Naive thymus-derived CD4-positive, alpha-beta T cell (primary cell): ENCODE results near the gene RNF150. TPM values are rescaled to one million over a fixed set of nuclear protein-coding genes. Genes with fewer than 3 reads are reported as not detected.

Source experiments
- ATAC-seq: fragments of 150-1000 bp; cut with Tn5 transposase; 2 replicates; pipeline ENCODE4 v1.10.0; 2021; ENCODE audit warnings: mild to moderate bottlenecking, moderate library complexity
- CTCF ChIA-PET: fragments of 350-600 bp; sonication (Branson Sonifier 250); formaldehyde crosslinking; loops from one replicate; lab custom pipeline; 2021; ENCODE audit warnings: antibody characterized with exemption; lab: Charles Lee
- POLR2A ChIA-PET: fragments of 350-600 bp; sonication (Branson Sonifier 250); formaldehyde crosslinking; loops from one replicate; lab custom pipeline; 2021; ENCODE audit warnings: antibody characterized with exemption, inconsistent platforms; lab: Charles Lee
- DNase-seq, 9 donors: peaks; one replicate each; pipeline versions ENCODE4 v3.0.0 to v3.0.0-alpha.2; 2020 to 2022; ENCODE audit warnings: mixed read lengths in 1 of 9
- H3K27ac ChIP-seq: one replicate; pipeline ENCODE4 v1.7.0; 2013; ENCODE audit warnings: mild to moderate bottlenecking, low read depth, low read length, moderate library complexity
- H3K27me3 ChIP-seq, 2 donors: one replicate each; pipeline ENCODE4 v1.7.0; 2013; ENCODE audit warnings: low read length in 2 of 2, mild to moderate bottlenecking in 2 of 2, moderate library complexity in 2 of 2; ENCODE audit not compliant: control insufficient read depth in 2 of 2, insufficient read depth in 2 of 2
- H3K36me3 ChIP-seq, 3 experiments: 1 replicate in 2 of 3; 2 replicates in 1 of 3; pipeline ENCODE4 v1.7.0; 2013; ENCODE audit warnings: low read length in 3 of 3, mild to moderate bottlenecking in 3 of 3, moderate library complexity in 1 of 3; ENCODE audit not compliant: insufficient read depth in 3 of 3, control insufficient read depth in 2 of 3
- H3K4me1 ChIP-seq, 2 donors: one replicate each; pipeline ENCODE4 v1.7.0; 2013; ENCODE audit warnings: low read length in 2 of 2, mild to moderate bottlenecking in 2 of 2, moderate library complexity in 1 of 2; ENCODE audit not compliant: control insufficient read depth in 2 of 2, insufficient read depth in 2 of 2
- H3K4me3 ChIP-seq: 2 replicates; pipeline ENCODE4 v1.7.0; 2013; ENCODE audit warnings: mild to moderate bottlenecking, low read length
- H3K9me3 ChIP-seq, 3 experiments: 1 replicate in 2 of 3; 2 replicates in 1 of 3; pipeline ENCODE4 v1.7.0; 2013; ENCODE audit warnings: low read length in 3 of 3; ENCODE audit not compliant: control insufficient read depth in 2 of 3
- H3K27ac Mint-ChIP-seq, 9 donors: one replicate each; pipeline ENCODE4 v1.8.0; 2020 to 2022; ENCODE audit warnings: mixed read lengths in 9 of 9, mild to moderate bottlenecking in 8 of 9, moderate library complexity in 5 of 9, inconsistent platforms in 2 of 9
- H3K27me3 Mint-ChIP-seq, 5 donors: one replicate each; pipeline ENCODE4 v1.8.0; 2021 to 2022; ENCODE audit warnings: mixed read lengths in 5 of 5, mild to moderate bottlenecking in 1 of 5
- H3K36me3 Mint-ChIP-seq, 5 donors: one replicate each; pipeline ENCODE4 v1.8.0; 2020 to 2022; ENCODE audit warnings: mixed read lengths in 5 of 5, mild to moderate bottlenecking in 3 of 5, inconsistent platforms in 1 of 5
- H3K4me1 Mint-ChIP-seq, 7 donors: one replicate each; pipeline ENCODE4 v1.8.0; 2020 to 2022; ENCODE audit warnings: mixed read lengths in 7 of 7, mild to moderate bottlenecking in 3 of 7, inconsistent platforms in 1 of 7
- H3K4me3 Mint-ChIP-seq, 10 donors: one replicate each; pipeline ENCODE4 v1.8.0; 2020 to 2022; ENCODE audit warnings: mild to moderate bottlenecking in 10 of 10, mixed read lengths in 10 of 10, moderate library complexity in 6 of 10, inconsistent platforms in 2 of 10
- H3K9me3 Mint-ChIP-seq, 11 donors: one replicate each; pipeline ENCODE4 v1.8.0; 2020 to 2022; ENCODE audit warnings: mixed read lengths in 11 of 11, mild to moderate bottlenecking in 4 of 11, inconsistent platforms in 1 of 11, moderate library complexity in 1 of 11
- intact Hi-C, 2 donors: fragments of 100-400 bp; cut with micrococcal nuclease; formaldehyde crosslinking; loops; one replicate each; pipeline ENCODE4 v1.15.1; 2023
- polyA plus RNA-seq, 2 donors: library from polyadenylated mRNA; unstranded; fragments of 300-500 nt; fragmentation: Illumina TruSeq; gene quantifications; one replicate each; pipeline ENCODE4 v1.2.3, GENCODE V29; 2021
- total RNA-seq, 6 experiments: library from RNA in 5 of 6; stranded (reverse) in 5 of 6; gene quantifications; 1 replicate in 5 of 6; 2 replicates in 1 of 6; pipeline ENCODE4 v1.2.3 and lab custom pipeline; 2021 to 2026

RNF150 gene
- total and polyA plus RNA-seq, 7 experiments from 2014 or later = 0.02 TPM; not detected in 6

DNA sequence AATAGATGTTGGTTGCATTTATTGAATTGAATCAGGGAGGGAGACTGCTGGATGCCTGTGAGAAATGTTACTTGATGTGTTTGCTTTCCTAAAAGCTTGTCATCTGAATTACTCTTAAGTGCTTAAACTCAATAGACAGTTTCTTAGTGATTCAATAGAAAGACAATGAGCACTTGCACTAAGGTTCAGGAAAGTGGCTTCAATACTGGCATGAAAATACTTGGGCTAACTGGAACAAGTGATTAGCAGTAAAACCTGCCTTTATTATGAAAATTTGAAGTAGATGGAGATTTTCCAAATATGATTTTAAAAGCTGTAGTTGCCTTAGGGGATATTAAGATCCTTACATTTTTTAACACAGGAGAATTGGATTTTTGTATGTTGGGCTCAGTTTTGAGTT, 123.3 kb downstream of the RNF150 start:
- peaks cover 0 to 6% (median 0%) of the 10 kb centered on the region in 11 donors for H3K9me3 Mint-ChIP-seq
- CTCF ChIA-PET = no interaction called here
- no peak overlapping the region for H3K27ac Mint-ChIP-seq
- Histone ChIP-seq H3K4me1 (no peaks in the 10 kb centered on the region), H3K27me3 (no peaks in the 10 kb centered on the region), H3K4me3 (no peak overlapping the region), H3K36me3 (no peaks in the 10 kb centered on the region), H3K27ac (no peak overlapping the region), H3K9me3 (no peaks in the 10 kb centered on the region)
- no peaks in the 10 kb centered on the region for H3K36me3 Mint-ChIP-seq
- intact Hi-C loops = no loop called here
- ATAC-seq (no peak), DNase-seq (no peak)
- no peak overlapping the region for H3K4me3 Mint-ChIP-seq
- no peaks in the 10 kb centered on the region for H3K4me1 Mint-ChIP-seq
- POLR2A ChIA-PET = no interaction called here
- H3K27me3 Mint-ChIP-seq = peaks cover 0 to 5% (median 3%) of the 10 kb centered on the region in 5 donors

DNA sequence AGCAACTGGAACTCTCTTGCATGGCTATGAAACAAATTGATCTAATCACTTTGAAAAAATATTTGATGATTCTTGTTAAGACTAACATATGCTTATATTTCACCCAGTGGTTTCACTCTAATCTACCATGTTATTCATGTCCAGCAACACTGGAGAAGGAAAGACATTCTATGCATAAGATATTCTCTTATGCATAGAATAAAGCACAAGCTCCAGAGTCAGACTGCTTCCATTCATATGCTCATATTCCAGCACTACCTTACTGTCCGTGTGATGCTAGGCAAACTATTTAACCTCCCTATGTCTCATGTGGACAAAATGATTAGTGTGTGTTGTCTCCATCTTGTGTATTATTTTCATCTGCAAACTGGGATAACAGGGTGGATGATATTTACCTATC, 124.1 kb downstream of the RNF150 start:
- H3K4me1 Mint-ChIP-seq = no peaks in the 10 kb centered on the region
- Histone ChIP-seq H3K27ac (no peak overlapping the region), H3K4me3 (no peak overlapping the region), H3K9me3 (no peaks in the 10 kb centered on the region), H3K4me1 (no peaks in the 10 kb centered on the region), H3K36me3 (no peaks in the 10 kb centered on the region), H3K27me3 (no peaks in the 10 kb centered on the region)
- no peaks in the 10 kb centered on the region for H3K36me3 Mint-ChIP-seq
- DNase-seq (no peak), ATAC-seq (no peak)
- H3K4me3 Mint-ChIP-seq = no peak overlapping the region
- ChIA-PET CTCF (no interaction called here), POLR2A (no interaction called here)
- H3K9me3 Mint-ChIP-seq = peaks cover 0 to 6% (median 0%) of the 10 kb centered on the region in 11 donors
- intact Hi-C loops = no loop called here
- peaks cover 0 to 5% (median 0%) of the 10 kb centered on the region in 5 donors for H3K27me3 Mint-ChIP-seq
- no peak overlapping the region for H3K27ac Mint-ChIP-seq

DNA sequence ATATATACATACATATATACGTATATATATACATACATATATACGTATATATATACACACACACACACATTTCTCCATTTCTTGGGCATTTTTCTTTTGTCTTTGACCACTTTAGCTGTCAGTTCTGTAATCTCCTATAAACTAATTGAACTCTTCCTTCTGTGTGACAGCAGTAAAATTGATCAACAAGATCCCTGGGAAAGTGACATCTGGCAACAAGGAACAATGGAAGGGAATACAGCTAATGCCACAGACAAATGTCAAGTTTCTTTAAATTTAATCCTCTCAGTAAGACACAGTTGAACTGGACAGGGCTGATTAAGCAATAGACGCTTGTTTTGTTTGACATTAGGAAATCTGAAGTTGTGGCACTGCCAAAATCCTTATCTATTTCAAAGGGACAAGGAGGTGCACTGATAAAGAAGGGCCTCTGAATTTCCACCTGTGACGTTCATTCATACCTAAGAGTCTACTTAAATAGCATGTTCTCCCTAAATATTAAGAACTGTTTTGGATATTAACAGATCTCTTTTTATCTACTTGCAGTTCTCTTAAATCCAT, 126.9 kb downstream of the RNF150 start:
- POLR2A ChIA-PET = no interaction called here
- Mint-ChIP-seq H3K4me1 (no peaks in the 10 kb centered on the region), H3K4me3 (no peak overlapping the region), H3K27ac (no peak overlapping the region), H3K9me3 (peaks cover 0 to 6% (median 0%) of the 10 kb centered on the region in 11 donors), H3K36me3 (no peaks in the 10 kb centered on the region), H3K27me3 (peaks cover 0 to 7% (median under 1%) of the 10 kb centered on the region in 5 donors)
- ATAC-seq (no peak), DNase-seq (no peak)
- H3K27ac ChIP-seq = no peak overlapping the region
- H3K27me3 ChIP-seq = no peaks in the 10 kb centered on the region
- no peaks in the 10 kb centered on the region for H3K9me3 ChIP-seq
- H3K4me3 ChIP-seq = no peak overlapping the region
- H3K36me3 ChIP-seq = no peaks in the 10 kb centered on the region
- intact Hi-C loops = no loop called here
- H3K4me1 ChIP-seq = no peaks in the 10 kb centered on the region
- CTCF ChIA-PET = no interaction called here

DNA sequence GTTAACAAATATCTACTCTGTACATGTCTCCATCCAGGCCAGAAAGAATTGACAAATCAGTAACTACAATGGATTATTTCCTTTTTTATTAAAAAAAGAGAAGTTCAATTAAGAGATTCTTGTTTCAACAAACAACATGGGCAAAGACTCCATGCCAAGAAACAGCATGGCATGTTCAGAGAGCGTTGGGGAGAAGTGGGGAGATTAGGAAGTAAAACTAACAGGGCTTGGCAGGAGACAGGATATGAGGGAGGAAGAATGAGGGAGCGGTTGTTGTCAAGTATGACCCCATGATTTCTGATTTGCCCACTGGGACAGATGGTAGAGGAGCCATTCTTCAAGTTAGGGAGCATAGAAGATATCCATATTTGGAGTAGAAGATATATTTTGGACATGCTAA, 128.4 kb downstream of the RNF150 start:
- DNase-seq (no peak), ATAC-seq (no peak)
- Histone ChIP-seq H3K27me3 (no peaks in the 10 kb centered on the region), H3K36me3 (no peaks in the 10 kb centered on the region), H3K27ac (no peak overlapping the region), H3K4me3 (no peak overlapping the region), H3K4me1 (no peaks in the 10 kb centered on the region), H3K9me3 (no peaks in the 10 kb centered on the region)
- Mint-ChIP-seq H3K4me1 (no peaks in the 10 kb centered on the region), H3K27me3 (peaks cover 0 to 7% (median 3%) of the 10 kb centered on the region in 5 donors), H3K9me3 (peaks cover 0 to 4% (median 0%) of the 10 kb centered on the region in 11 donors), H3K27ac (no peak overlapping the region), H3K4me3 (no peak overlapping the region), H3K36me3 (no peaks in the 10 kb centered on the region)
- ChIA-PET POLR2A (no interaction called here), CTCF (no interaction called here)
- intact Hi-C loops = no loop called here

DNA sequence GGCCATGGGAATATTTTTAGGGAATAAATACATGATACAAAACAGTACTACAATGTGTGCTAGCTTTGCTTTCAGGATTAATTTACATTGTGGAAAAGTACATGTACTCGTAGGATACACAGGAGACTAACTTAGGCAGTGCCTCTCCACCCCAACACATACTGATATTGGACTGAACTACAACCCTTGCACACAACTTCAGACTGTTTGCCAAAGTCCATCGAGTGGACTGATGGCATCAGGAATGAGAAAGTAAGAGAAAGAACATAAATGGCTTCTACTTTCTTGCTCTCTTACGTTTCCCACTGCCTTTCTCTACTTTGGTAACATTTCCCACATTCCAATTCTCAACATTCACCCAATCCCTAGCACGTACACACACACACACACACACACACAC, 130.1 kb downstream of the RNF150 start:
- no peak for DNase-seq
- no peak overlapping the region for H3K27ac Mint-ChIP-seq
- Histone ChIP-seq H3K27me3 (no peaks in the 10 kb centered on the region), H3K9me3 (no peaks in the 10 kb centered on the region), H3K4me3 (no peak overlapping the region), H3K36me3 (no peaks in the 10 kb centered on the region), H3K4me1 (no peaks in the 10 kb centered on the region), H3K27ac (no peak overlapping the region)
- H3K9me3 Mint-ChIP-seq = peaks cover 0 to 4% (median 0%) of the 10 kb centered on the region in 11 donors
- no peak for ATAC-seq
- peaks cover 0 to 7% (median 0%) of the 10 kb centered on the region in 5 donors for H3K27me3 Mint-ChIP-seq
- no peaks in the 10 kb centered on the region for H3K4me1 Mint-ChIP-seq
- ChIA-PET CTCF (no interaction called here), POLR2A (no interaction called here)
- no peak overlapping the region for H3K4me3 Mint-ChIP-seq
- no peaks in the 10 kb centered on the region for H3K36me3 Mint-ChIP-seq
- intact Hi-C loops = no loop called here

DNA sequence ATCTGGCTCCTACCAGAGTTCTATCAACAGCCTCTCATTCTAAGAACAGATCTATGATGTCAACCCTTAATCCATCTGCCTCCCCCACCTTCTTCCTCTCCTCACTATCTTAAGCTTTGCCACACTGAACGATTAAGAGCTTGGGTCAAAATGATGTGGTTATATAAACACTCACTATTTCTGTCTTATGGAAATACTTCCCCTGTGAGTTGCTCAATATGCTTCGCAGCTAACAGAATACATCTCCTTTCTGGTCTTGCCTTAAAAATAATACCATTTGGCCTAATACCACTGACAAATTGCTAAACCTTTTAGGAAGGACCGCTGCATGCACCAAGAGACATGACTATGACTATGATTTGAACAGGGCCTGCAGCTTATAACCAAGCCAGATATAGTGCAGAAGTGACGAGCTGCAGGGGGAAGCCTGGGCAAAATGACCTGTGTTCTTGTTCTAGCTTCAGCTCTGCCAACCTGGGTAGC, 130.9 kb downstream of the RNF150 start:
- no peak overlapping the region for H3K4me3 Mint-ChIP-seq
- no peak overlapping the region for H3K27ac ChIP-seq
- H3K4me1 ChIP-seq = no peaks in the 10 kb centered on the region
- CTCF ChIA-PET = no interaction called here
- no peak for ATAC-seq
- POLR2A ChIA-PET = no interaction called here
- intact Hi-C loops = no loop called here
- DNase-seq = no peak
- H3K4me3 ChIP-seq = no peak overlapping the region
- H3K9me3 Mint-ChIP-seq = peaks cover 0 to 4% (median 0%) of the 10 kb centered on the region in 11 donors
- peaks cover 0 to 7% (median 0%) of the 10 kb centered on the region in 5 donors for H3K27me3 Mint-ChIP-seq
- H3K36me3 ChIP-seq = no peaks in the 10 kb centered on the region
- no peaks in the 10 kb centered on the region for H3K4me1 Mint-ChIP-seq
- H3K9me3 ChIP-seq = no peaks in the 10 kb centered on the region
- H3K27me3 ChIP-seq = no peaks in the 10 kb centered on the region
- H3K27ac Mint-ChIP-seq = no peak overlapping the region
- no peaks in the 10 kb centered on the region for H3K36me3 Mint-ChIP-seq

DNA sequence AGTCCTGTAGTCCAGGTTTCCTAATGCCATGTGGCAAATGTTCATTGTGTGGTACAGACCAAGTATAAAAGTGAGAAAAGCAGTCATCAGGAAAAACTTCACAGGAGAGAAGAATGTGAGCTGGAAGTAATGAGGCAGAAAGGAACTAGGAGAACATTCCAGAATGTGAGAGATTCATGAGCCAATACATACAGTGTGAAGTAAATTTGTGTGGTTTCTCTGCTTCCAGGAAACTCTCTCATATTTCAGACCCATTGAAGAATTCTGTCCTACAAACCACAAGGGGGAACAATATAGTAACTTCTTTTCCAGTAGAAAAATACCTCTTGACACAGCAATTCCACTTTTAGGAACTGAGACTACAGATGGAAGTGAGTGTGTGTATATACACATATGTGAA, 136.5 kb downstream of the RNF150 start:
- peaks cover 0 to 10% (median 0%) of the 10 kb centered on the region in 11 donors for H3K9me3 Mint-ChIP-seq
- Histone ChIP-seq H3K27me3 (no peaks in the 10 kb centered on the region), H3K27ac (no peak overlapping the region), H3K4me1 (no peaks in the 10 kb centered on the region), H3K36me3 (no peaks in the 10 kb centered on the region), H3K4me3 (no peak overlapping the region), H3K9me3 (no peaks in the 10 kb centered on the region)
- DNase-seq (no peak), ATAC-seq (no peak)
- POLR2A ChIA-PET = no interaction called here
- H3K27me3 Mint-ChIP-seq = peaks cover 0 to 9% (median 0%) of the 10 kb centered on the region in 5 donors
- H3K4me1 Mint-ChIP-seq = no peaks in the 10 kb centered on the region
- no peak overlapping the region for H3K4me3 Mint-ChIP-seq
- CTCF ChIA-PET = no interaction called here
- intact Hi-C loops = no loop called here
- no peaks in the 10 kb centered on the region for H3K36me3 Mint-ChIP-seq
- no peak overlapping the region for H3K27ac Mint-ChIP-seq
